ENCODE results near the gene SFSWAP.
A peak's percentile ranks its signal among the peaks of the same experiment; 100 is the strongest.

Gene SFSWAP

GRCh38 chr12:131824450-131824849, 113.6 kb downstream of the SFSWAP start:
- no peak for DNase-seq

- no peak for DNase-seq
Measured at GRCh38 chr12:131825146-131825892, 114.4 kb downstream of the SFSWAP start.

GRCh38 chr12:131826097-131826928, 115.4 kb downstream of the SFSWAP start:
- no peak for DNase-seq

- DNase-seq = no peak
Measured at GRCh38 chr12:131827961-131828534, 117.2 kb downstream of the SFSWAP start, which contains the start of gene MMP17. MMP17 (plus strand) TSS chr12:131828393; CDS start chr12:131828495, 102 bp downstream.

DNA sequence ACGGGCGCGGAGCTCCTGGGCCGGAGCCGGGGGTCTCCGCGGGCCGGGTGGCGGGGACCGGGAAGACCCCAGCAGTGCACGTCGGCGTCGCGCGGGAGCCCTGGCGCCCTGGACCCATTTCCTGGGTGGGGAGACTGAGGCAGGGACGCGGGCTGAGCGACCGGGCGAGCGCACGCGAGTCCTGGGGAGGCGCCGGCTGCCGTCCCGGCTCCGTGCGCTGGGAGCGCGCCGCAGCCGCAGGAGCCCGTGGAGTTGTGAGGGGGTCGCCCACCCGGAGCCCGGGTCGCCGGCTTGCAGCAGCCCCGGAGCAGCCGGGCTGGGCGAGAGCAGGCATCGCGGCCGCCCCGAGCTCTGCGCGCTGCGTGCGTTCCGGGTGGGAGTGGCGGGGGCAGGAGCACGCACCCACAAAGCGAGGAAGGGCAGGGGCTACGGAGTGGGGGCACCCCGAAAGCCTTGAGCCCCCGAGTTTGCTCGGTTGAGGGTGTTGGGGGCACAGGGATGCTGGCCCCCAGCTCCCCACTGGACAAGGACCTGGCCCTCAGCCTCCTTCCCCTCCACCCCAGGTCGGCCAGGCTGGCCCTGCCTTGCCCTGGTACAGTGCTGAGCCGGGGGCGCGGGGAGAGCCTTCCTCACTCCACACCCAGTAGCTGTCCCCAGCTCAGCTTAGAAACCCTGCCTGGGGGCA, 117.9 kb downstream of the SFSWAP start:
- no peak for DNase-seq

- no peak for DNase-seq
Measured at GRCh38 chr12:131829356-131829747, 118.5 kb downstream of the SFSWAP start.

GRCh38 chr12:131829791-131830334, 119.0 kb downstream of the SFSWAP start:
- no peak for DNase-seq

GRCh38 chr12:131830335-131830913, 119.5 kb downstream of the SFSWAP start:
- peak; percentile 36 for DNase-seq

- no peak for DNase-seq
Measured at GRCh38 chr12:131830914-131831571, 120.2 kb downstream of the SFSWAP start.

DNA sequence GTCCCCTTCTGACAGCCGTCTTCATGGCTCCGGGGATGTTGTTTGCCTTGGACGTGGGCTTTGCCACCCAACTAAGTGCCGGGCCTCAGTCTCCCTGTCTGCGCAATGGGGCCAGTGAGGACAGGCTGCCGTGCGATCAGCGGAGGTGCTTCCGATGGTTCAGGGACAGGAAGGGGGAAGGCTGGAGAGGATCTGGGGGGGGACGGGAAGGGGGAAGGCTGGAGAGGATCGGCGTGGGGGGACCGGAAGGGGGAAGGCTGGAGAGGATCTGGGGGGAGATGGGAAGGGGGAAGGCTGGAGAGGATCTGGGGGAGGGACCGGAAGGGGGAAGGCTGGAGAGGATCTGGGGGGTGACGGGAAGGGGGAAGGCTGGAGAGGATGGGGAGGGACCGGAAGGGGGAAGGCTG, 120.7 kb downstream of the SFSWAP start:
- no peak for DNase-seq

DNA sequence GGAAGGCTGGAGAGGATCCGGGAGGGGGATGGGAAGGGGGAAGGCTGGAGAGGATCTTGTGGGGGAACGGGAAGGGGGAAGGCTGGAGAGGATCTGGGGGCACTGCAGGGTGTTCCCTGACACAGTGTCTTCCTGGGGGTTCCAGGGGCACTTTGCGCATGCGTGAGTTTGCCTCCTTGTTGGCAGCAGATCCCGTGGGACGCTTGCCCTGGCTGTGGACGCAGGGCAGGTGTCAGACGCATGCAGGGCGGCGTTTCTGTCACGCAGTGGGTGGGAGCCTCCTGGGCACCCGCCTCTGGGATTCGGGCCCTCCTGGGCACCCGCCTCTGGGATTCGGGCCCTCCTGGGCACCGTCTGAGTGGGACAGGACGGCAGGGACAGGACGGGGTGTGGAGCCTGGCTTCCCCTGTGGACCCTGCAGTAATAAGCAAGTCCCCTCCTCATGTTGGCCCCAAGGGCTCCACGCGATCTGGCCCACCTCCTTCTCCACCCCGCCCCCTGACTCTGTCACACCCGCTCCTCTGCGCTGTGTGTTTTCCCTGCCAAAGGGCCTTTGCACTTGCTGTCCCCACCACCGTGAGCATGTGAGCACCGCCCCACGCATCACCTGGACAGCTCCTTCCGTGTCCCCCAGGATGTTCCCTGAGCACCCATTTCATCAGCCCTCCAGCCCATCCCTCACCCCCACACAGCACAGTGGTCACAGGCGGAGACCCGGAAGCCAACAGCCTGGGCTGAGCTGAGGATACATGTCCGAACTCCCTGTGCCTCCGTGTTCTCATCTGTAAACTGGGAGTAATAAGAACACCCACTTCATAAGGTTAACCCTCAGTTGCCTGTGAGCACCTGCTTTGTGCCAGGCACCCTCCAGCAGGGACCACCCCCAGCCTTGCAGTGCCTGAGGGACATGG, 121.7 kb downstream of the SFSWAP start:
- DNase-seq = no peak

GRCh38 chr12:131833288-131833895, 122.5 kb downstream of the SFSWAP start:
- DNase-seq = no peak

DNA sequence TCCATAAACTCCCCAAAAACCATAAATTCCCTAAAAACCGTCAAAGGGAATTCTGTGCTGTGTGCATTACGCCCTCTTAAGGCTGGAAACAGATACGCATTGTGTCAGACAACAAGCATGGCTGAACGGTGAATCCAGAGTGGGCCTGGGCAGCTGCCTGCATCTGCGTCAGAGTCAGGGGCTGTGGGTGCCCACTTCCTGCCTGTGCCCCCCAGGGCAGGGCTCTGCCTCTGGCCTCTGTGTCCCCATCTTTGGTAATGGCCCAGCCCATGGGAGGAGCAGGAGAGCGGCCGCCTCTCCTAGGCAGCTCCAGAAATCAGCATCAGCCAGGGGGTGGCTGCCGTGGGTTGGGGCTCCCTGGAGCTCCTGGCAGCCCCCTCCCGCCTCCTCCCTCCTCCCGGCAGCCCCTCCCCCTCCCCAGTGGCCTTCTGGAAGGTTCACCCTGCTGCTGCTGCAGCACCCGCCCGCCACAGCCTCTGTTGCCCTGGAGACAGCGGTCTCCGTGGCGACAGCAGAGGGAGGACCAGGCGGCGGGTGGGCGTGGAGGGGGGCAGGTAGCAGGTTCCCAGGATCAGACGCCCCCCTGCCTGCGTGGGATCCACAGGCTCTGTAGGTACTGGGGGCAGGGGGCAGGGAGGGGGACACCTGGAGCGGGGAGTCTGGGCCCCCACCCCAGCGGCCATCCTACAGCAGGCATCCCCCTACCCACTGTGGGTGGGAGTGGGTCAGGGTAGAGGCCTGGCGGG, 123.2 kb downstream of the SFSWAP start:
- DNase-seq = no peak

GRCh38 chr12:131834798-131835615, 124.1 kb downstream of the SFSWAP start:
- DNase-seq = no peak

GRCh38 chr12:131835616-131836171, 124.8 kb downstream of the SFSWAP start:
- DNase-seq = no peak

GRCh38 chr12:131836193-131836592, 125.3 kb downstream of the SFSWAP start:
- DNase-seq = no peak

DNA sequence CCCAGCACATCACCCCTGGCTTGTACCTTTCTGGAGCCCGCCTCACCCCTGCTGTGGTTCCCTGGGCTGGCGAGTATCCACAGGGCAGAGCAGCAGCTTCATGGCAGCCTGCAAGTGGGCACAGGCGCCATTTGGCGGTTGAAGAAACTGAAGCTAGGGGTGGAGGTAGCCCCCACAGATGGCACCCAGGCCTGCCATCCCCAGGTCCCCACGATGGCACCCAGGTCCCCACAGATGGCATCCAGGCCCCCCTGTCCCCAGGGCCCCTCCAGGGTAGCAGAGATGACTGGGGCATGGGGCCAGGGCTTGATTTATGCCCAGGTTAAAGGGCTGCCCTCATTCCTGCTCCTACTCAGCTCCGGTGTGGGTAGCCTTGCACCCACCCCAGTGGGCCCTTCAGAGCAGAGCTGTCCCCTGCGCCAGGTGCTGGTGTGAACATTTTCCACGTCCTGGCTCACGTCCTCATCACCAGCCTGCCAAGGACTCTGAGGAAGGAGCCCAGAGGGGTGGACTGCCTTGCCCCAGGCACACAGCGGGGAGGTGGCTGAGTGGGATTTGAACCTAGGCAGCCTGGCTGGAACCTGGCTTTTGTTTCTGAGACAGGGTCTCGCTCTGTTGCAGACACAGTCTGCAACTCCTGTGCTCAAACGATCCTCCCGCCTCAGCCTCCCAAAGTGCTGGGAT, 126.0 kb downstream of the SFSWAP start:
- DNase-seq = no peak

Measured in activated CD4-positive, alpha-beta T cell treated with anti-CD3 and anti-CD28 coated beads, Interleukin-2, Interleukin-6, amounts not matched to agents 100 ng/mL and 50 ng/mL, durations not matched to agents 16 hours and 8 hours (primary cell).